ENCODE results near the gene SEMA3G. TPM values are rescaled to one million over a fixed set of nuclear protein-coding genes. Genes with fewer than 3 reads are reported as not detected.
A peak's percentile ranks its signal among the peaks of the same experiment; 100 is the strongest.

Gene SEMA3G
- total RNA-seq, 3 donors from 2014 or later, result 2.7 to 10.2 (median 3.1) TPM

DNA sequence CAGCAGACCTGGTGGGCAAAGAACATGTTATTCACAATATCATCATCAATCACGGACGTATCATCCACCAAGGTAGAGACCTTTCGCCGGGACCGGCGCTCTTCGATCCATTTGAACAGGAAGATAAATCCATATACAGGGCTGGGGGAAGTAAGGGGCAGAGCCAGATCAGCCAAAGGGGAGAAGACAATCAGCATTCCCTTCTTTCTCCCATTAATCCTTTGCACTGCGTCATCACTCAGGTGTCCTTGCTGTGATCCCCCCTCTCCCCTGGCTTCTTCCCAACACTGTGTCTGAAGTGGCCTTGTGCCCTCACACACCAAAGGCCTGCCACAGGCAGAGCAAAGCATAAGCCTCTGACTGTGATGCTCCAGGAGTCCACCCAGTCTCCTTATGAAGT is 36.4 kb downstream of the SEMA3G start:
- H3K9me3 ChIP-seq, result no peaks in the 10 kb centered on the region
- intact Hi-C loops (cut with DNase I, micrococcal nuclease), result no loop called here
- H3K4me1 ChIP-seq (ENCODE audit: low read depth), result peaks cover 43% of the 10 kb centered on the region
- ATAC-seq, result no peak
- no peak for TF ChIP-seq CTCF (IDR thresholded peaks at IDR 0.05)
- peaks cover 2% of the 10 kb centered on the region for H3K36me3 ChIP-seq (ENCODE audit: low read depth)
- peak in 1 of 3 donors; percentile 5 for DNase-seq
- no peak overlapping the region for H3K4me3 ChIP-seq

- no peak for ATAC-seq
- peak in 1 of 3 donors; percentile 55 for DNase-seq
- H3K4me1 ChIP-seq (ENCODE audit: low read depth), result peaks cover 42% of the 10 kb centered on the region
- no peaks in the 10 kb centered on the region for H3K9me3 ChIP-seq
- intact Hi-C loops (cut with DNase I, micrococcal nuclease), result no loop called here
- H3K36me3 ChIP-seq (ENCODE audit: low read depth), result peaks cover 9% of the 10 kb centered on the region
- TF ChIP-seq CTCF (IDR thresholded peaks at IDR 0.05), result no peak
- H3K4me3 ChIP-seq, result no peak overlapping the region
Measured at GRCh38 chr3:52407779-52408178, 37.1 kb downstream of the SEMA3G start.

DNA sequence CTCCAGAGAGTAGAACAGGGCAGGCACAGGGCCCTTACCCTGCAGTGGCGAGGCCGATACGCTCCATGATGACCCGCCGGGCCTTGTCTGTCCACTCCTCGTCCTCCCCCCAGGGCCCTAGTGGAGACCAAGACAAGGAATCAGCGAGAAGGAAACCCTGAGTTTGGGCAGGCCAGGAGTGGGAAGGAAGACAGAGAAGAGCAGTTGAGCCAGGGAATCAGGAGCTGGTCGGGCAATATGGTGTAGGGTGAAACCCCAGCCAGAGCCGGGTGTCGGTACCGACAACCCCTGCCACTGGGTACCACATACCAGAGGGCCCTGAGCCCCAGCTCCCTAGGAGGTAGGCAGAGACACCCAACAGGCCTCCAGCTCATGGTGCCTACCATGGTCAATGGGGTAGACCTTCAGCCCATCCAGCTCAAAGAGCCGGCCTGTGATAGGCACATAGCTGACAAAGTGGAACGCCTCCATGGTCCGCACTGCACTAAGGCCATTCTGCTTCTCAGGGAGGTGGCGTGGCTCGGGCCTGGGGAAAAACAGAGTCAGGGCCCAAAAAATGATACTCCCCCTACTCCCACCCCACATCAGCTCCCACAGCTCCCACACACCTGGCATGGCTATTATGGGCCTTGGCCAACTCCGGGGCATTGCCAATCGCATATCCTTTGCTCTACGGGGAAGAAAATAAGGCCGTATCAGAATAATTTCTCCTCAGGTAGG is 38.0 kb downstream of the SEMA3G start:
- Histone ChIP-seq H3K4me3 (no peak overlapping the region), H3K9me3 (no peaks in the 10 kb centered on the region), H3K36me3 (ENCODE audit: low read depth) (peaks cover 13% of the 10 kb centered on the region), H3K4me1 (ENCODE audit: low read depth) (peaks cover 34% of the 10 kb centered on the region)
- no peak for TF ChIP-seq CTCF (IDR thresholded peaks at IDR 0.05)
- peak in 1 of 3 donors; percentile 37 for DNase-seq
- intact Hi-C loops (cut with DNase I, micrococcal nuclease), result no loop called here
- ATAC-seq, result no peak

DNA sequence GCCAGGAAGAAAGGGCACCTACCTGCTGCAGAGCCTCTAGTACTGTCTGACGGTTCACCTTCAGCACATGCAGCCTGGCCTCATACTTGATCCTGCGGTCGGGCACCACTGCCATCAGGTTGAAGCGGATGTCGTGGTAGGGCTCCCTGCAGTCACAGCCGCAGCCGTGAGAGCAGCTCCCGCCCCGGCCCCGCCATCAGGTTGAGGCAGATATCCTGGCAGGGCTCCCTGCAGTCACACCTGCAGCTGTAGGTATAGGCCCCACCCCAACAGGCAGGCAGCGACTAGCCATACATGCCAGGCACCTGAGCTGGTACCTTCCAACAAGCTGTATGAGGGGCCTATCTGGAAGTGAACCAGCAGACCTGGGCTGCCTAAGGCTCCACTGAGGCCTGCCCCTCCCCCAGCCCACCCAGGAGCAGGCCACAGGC is 38.7 kb downstream of the SEMA3G start:
- Histone ChIP-seq H3K36me3 (ENCODE audit: low read depth) (peaks cover 18% of the 10 kb centered on the region), H3K9me3 (no peaks in the 10 kb centered on the region), H3K4me1 (ENCODE audit: low read depth) (peaks cover 30% of the 10 kb centered on the region), H3K4me3 (no peak overlapping the region)
- DNase-seq (peak; percentile 74 to 85 (median 81)), ATAC-seq (peak; percentile 9)
- intact Hi-C loops (cut with DNase I, micrococcal nuclease), result no loop called here
- TF ChIP-seq CTCF (IDR thresholded peaks at IDR 0.05), result no peak

GRCh38 chr3:52405601-52406110 is 39.2 kb downstream of the SEMA3G start:
- ATAC-seq, result no peak
- DNase-seq, result peak in 2 of 3 donors; percentile 31 to 33
- Histone ChIP-seq H3K4me1 (ENCODE audit: low read depth) (peaks cover 30% of the 10 kb centered on the region), H3K4me3 (no peak overlapping the region), H3K36me3 (ENCODE audit: low read depth) (peaks cover 18% of the 10 kb centered on the region), H3K9me3 (no peaks in the 10 kb centered on the region)
- intact Hi-C loops (cut with DNase I, micrococcal nuclease), result no loop called here
- no peak for TF ChIP-seq CTCF (IDR thresholded peaks at IDR 0.05)
